EL (cell line): ENCODE measurements around the gene ZNF771.
"Not testable (repeated sequence)": the region's sequence is repeated elsewhere in the genome, so short reads cannot be mapped to it uniquely, and the experiment has no call there.

Source experiments
- DNase-seq: peaks from one replicate; pipeline ENCODE4 v3.0.0-alpha.2; 2016

ZNF771 gene

DNA sequence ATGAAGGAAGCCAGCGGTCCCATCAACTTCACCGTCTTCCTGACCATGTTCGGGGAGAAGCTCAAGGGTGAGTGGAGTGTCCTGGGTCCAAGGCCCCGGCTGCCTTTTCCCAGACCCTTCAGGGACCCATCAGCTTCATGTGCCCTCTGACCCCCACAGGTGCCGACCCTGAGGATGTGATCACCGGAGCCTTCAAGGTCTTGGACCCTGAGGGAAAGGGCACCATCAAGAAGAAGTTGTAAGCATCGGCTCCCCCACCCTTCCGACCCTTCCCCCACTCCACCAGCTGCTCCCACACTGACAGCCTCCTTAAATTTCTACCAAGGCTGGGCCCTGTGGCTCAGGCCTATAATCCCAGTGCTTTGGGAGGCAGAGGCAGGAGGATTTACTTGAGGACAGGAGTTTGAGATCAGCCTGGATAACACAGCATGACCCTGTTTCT is 30.9 kb upstream of the ZNF771 start:
- no peak for DNase-seq

DNA sequence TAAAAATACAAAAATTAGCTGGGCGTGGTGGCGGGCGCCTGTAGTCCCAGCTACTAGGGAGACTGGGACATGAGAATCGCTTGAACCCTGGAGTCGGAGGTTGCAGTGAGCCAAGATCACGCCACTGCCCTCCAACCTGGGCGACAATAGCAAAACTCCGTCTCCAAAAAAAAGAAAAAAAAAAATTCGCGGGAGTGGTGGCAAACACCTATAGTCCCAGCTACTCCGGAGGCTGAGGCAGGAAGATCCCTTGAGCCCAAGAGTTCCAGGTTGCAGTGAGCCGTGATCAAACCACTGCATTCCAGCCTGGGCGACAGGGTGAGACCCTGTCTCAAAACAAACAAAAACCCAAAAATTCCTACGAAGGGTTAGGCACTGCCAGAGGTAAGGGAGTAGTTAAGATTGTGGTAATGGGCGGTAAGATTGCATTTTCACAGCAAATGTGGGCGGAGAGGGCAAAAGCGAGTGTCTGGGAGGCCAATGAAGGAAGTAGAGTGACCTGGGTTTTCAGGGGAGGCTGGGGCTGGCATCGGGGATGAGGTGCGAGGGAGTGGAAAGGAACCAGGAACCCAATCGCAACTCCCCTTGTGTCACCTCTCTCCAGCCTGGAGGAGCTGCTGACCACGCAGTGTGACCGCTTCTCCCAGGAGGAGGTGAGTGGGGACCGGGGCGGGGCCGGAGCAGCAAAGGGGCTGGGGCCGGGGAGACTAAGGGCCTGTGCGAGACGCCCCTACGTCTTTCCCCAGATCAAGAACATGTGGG is 30.2 kb upstream of the ZNF771 start:
- no peak for DNase-seq

DNA sequence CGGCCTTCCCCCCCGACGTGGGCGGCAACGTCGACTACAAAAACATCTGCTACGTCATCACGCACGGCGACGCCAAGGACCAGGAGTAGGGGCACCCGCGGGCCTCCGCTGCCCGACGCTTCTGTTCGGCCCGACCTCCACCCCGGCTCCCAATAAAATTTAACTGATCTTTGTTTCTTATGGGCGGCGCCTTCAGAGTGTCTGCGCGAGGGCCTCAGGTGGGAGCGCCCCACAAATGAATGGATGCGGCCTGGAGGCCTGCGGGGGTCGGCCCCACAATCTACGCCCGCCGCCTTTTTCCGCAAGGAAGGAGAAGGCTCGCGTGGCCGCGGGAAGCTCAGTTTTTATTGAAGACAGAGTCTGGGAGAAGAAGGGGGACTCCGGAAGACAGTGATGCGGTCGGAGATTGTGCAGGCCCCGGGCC is 29.6 kb upstream of the ZNF771 start:
- DNase-seq = peak; percentile 86

GRCh38 chr16:30378236-30379157 is 28.9 kb upstream of the ZNF771 start:
- peak; percentile 98 for DNase-seq

GRCh38 chr16:30379158-30379783 is 28.1 kb upstream of the ZNF771 start:
- no peak for DNase-seq

GRCh38 chr16:30380072-30380802 is 27.2 kb upstream of the ZNF771 start:
- DNase-seq = no peak

- no peak for DNase-seq
Observed at GRCh38 chr16:30380803-30381208, 26.6 kb upstream of the ZNF771 start.

DNA sequence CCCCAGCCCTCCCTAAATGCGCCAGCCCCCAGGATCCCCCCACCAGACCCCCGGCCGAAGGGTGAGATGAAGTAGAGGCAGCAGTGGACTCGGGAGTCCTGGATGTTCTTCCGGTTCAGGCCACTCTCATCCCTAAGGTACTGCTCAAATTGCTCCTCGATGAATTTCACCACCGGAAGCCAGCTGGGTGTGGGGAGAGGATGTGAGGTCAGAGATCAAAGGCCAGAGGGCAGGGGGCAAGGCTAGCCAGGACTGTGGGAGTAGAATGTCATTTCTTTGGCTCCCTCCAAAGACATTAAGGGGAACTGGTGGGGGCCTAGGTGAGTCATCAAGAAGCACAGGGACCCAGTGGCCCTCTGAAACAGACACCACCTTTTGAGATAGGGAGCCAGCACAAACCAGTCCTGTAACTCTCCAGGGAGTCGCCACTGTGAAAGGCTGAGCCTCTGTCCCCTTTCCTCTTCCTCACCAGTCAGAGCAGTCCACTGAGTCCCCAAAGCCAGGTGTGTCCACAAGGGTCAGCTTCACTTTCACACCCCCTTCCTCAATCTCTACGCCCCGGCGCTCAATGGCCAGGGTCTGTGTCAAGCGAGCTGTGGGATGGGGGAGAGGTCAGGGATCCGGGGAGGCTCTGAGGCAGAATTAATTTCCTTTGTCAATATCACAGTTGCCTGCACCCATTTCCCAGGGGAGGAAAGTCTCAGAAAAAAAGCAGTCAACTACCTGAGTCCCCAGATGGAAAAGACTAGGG is 25.9 kb upstream of the ZNF771 start:
- DNase-seq = no peak

DNA sequence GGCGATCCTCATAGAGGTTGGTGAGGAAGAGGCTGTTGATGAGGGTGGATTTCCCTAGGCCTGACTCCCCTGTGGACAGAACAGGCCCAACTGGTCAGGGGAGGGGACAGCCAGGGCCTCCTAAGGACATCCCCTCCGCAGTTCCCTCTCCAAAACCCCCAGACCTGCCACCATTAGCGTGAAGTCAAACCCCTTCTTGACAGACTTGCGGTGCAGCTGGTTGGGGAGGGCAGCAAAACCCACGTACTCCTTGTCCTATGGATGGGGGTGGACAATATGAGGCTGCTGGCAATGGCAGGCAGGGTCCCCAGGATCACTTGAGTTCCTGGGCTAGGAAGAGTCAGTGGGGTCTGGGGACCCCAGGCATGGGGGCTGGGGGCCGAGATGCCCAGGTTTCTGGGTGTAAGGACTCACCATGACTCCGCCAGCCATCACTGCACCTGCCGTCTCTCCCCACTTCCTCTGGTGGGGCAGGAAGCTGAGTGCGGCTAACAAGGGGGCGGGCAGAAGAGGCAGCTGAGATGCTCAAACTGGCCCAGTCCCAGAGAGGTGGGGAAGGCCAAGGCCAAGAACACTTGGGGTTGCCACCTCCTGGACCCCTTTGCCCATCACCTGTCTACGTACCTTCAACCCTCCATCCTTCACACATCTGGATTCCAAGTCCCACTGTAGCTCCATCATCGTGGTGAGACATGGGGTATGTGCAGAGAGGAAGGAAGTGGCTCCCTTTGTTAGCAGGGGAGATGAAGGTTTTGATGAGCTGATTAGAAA is 25.1 kb upstream of the ZNF771 start, which contains the start of gene SEPTIN1:
Gene SEPTIN1, minus strand, starts transcription at position 451 of the 771 bp plus-strand sequence. Its CDS starts 19 bp downstream, at position 432.
- DNase-seq = no peak

- DNase-seq = no peak
Observed at GRCh38 chr16:30383521-30383920, 23.9 kb upstream of the ZNF771 start.

GRCh38 chr16:30394592-30395154 is 12.7 kb upstream of the ZNF771 start:
- peak; percentile 42 for DNase-seq

DNA sequence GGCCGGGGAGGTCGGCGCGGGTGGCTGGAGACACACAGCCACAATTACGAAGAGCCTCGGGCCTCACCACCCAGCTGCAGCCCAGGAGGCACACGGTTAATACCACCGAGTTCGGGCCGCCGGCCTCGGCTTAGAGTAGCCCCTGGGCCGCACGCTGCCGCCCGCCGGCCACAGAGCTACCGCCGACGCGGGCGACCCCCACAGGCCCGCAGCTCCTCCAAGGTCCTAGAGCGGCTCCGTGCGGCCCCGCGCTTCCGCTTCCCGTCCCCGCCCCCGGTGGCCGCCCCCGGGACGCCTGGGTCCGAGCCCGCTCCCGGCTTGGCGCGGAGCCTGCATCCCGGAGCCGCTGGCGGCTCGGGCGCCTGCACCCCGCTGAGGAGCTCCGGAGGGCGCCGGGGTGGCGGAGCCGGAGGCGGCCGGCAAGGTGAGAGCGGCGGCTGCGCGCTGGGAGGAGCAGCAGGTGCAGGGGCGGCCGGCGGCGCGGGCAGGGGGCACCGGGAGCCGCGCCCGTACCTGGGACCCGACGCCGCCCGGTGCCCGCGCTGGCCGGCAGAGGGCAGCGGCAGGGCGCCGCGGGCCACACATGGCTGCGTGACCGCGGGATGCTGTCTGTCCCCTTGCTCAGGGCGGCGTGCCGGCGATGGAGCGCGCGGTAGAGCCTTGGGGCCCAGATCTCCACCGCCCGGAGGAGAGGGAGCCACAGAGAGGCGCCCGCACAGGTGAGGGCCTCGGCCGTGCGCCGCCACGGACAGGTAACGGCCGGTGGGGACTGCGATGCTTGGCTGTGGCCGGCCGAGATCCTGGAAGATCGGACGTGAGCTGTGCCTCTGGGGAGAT is 12.0 kb upstream of the ZNF771 start, which contains the start of gene ZNF48:
Gene ZNF48, plus strand, starts transcription at position 266 of the 837 bp plus-strand sequence. Its CDS starts 375 bp downstream, at position 641.
- DNase-seq = peak; percentile 84

- peak; percentile 45 for DNase-seq
Observed at GRCh38 chr16:30395992-30396585, 11.3 kb upstream of the ZNF771 start.

- not testable (repeated sequence) for DNase-seq
Observed at GRCh38 chr16:30396627-30397026, 10.8 kb upstream of the ZNF771 start.

DNA sequence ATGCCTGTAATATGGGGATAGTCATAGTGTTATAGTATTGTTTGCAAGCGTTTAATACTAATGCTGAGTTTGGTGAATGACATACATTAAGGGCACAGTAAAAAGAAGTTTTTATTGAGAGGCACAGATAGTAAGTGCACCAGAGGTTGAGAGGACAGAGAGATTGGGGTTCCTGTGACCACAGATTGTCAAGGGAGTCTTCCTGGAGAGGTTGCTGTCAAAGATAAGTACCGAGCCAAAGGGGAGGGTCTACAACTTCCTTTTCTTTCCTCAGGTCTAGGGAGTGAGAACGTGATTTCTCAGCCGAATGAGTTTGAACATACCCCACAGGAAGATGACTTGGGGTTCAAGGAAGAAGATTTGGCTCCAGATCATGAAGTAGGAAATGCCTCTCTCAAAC is 10.3 kb upstream of the ZNF771 start:
- DNase-seq = no peak

- no peak for DNase-seq
Observed at GRCh38 chr16:30397776-30398660, 9.4 kb upstream of the ZNF771 start.

DNA sequence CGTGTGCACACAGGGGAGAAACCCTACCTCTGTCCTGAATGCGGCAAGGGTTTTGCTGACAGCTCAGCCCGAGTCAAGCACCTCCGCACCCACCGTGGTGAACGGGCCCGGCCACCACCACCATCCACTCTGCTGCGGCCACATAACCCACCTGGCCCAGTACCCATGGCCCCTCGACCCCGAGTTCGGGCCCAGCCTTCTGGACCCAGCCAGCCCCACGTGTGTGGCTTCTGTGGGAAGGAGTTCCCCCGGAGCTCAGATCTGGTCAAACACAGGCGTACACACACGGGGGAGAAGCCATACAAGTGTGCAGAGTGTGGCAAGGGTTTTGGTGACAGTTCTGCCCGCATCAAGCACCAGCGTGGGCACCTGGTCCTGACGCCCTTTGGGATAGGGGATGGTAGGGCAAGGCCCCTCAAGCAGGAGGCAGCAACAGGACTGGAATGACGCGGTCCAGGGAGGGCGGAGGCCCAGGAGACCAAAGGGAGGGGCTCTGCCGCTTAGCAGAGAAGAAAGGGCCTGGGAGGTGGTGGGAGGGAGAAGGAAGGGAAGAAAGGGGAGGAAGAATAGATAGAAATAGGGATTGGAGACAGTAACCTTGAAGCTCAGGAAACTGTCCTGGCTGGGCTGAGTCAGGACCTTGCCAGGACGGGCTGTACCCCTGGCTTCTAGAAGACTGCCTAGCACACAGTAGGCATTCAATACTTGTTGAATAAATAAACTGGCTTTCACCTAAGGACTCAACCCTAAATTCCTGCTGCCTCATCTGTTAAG is 8.6 kb upstream of the ZNF771 start:
- no peak for DNase-seq
